Urinary bladder (tissue), 4 donors: ENCODE measurements around the gene TBC1D22A. TPM values are rescaled to one million over a fixed set of nuclear protein-coding genes. Genes with fewer than 3 reads are reported as not detected.

Source experiments
- DNase-seq: peaks from one replicate; pipeline ENCODE4 v3.0.0-alpha.2; 2015; ENCODE audit errors: extremely low spot score
- H3K27ac ChIP-seq: one replicate; pipeline ENCODE4 v1.5.1; 2013; ENCODE audit warnings: low read depth, mild to moderate bottlenecking, moderate library complexity
- H3K36me3 ChIP-seq: one replicate; pipeline ENCODE4 v1.6.1; 2013; ENCODE audit warnings: mild to moderate bottlenecking, moderate library complexity; ENCODE audit not compliant: insufficient read depth
- H3K4me1 ChIP-seq: one replicate; pipeline ENCODE4 v1.6.1; 2013; ENCODE audit warnings: mild to moderate bottlenecking, moderate library complexity; ENCODE audit not compliant: insufficient read depth
- H3K4me3 ChIP-seq: one replicate; pipeline ENCODE4 v1.5.1; 2013; ENCODE audit warnings: low read depth, low read length
- WGBS: extraction: QIAGEN DNeasy Blood & Tissue Kit; methylation state at CpG from one replicate; pipeline ENCODE4 v1.1.7; 2013; 5-methylcytosine and 5-hydroxymethylcytosine counted together
- polyA plus RNA-seq: library from polyadenylated mRNA; stranded (reverse); fragments of 200-250 nt; gene quantifications from one replicate; pipeline ENCODE4 v1.2.3, GENCODE V29; 2013
- total RNA-seq: library from RNA; depleted of rRNA; stranded (reverse); fragments of >200 nt; gene quantifications from one replicate; pipeline ENCODE4 v1.2.3, GENCODE V29; 2014
- donor health status: healthy with polysubstance abuse.
- donor health status: healthy.

The TBC1D22A gene
- total and polyA plus RNA-seq, 2 donors: 7.7 to 19.1 TPM

DNA sequence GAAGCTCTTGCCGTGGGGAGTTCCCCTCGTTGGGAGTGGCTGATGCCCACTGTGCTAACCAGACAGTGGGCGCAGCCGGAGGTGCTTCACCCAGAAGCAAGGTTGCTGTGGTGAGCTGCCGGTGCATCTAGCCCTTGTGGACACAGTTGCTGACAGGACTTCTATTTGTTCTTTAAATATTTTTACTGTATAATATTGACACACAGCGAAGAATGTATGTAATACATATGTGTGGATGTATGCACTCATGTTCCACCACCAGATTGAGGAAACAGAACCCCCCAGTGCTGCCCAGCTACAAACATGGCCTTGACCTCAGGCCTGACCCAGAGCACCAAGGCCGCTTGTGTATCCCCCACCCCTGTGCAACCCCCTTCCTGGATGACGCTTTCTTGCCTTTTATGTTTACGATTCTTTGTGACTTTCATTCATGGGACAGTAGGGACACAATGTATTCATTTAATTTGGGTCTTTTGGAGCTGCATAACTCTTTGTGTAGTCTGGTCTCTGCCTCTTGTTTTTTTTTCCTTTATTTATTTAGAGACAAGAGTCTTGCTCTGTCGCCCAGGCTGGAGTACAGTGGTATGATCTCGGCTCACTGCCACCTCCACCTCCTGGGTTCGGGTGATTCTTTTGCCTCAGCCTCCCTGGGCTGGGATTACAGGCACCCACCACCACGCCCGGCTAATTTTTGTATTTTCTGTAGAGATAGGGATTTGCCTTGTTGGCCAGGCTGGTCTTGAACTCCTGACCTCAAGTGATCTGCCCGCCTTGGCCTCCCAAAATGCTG, 132.6 kb downstream of the TBC1D22A start:
- Histone ChIP-seq H3K4me3 (no peak overlapping the region), H3K4me1 (no peaks in the 10 kb centered on the region), H3K27ac (no peak overlapping the region), H3K36me3 (no peaks in the 10 kb centered on the region)
- 94% methylated on average over 15 of the region's 15 CpGs for WGBS
- DNase-seq: no peak

GRCh38 chr22:46895753-46896152, 133.3 kb downstream of the TBC1D22A start:
- 80% methylated on average over 11 of the region's 11 CpGs for WGBS

GRCh38 chr22:46896166-46896565, 133.7 kb downstream of the TBC1D22A start:
- Histone ChIP-seq H3K4me3 (no peak overlapping the region), H3K36me3 (no peaks in the 10 kb centered on the region), H3K27ac (no peak overlapping the region), H3K4me1 (no peaks in the 10 kb centered on the region)
- DNase-seq: no peak
- 96% methylated on average over 4 of the region's 4 CpGs for whole genome bisulfite sequencing

More at GRCh38 chr22:46895753-46896152, 133.3 kb downstream of the TBC1D22A start:
- H3K36me3 ChIP-seq: no peaks in the 10 kb centered on the region
- no peak for DNase-seq
- H3K4me3 ChIP-seq: no peak overlapping the region
- H3K4me1 ChIP-seq: no peaks in the 10 kb centered on the region
- no peak overlapping the region for H3K27ac ChIP-seq

- 89% methylated on average over 13 of the region's 13 CpGs for WGBS
- Histone ChIP-seq H3K4me1 (no peaks in the 10 kb centered on the region), H3K27ac (no peak overlapping the region), H3K36me3 (no peaks in the 10 kb centered on the region), H3K4me3 (no peak overlapping the region)
- no peak for DNase-seq
Observed at GRCh38 chr22:46896568-46897245, 134.3 kb downstream of the TBC1D22A start.

GRCh38 chr22:46897246-46897623, 134.8 kb downstream of the TBC1D22A start:
- Histone ChIP-seq H3K36me3 (no peaks in the 10 kb centered on the region), H3K27ac (no peak overlapping the region), H3K4me3 (no peak overlapping the region), H3K4me1 (no peaks in the 10 kb centered on the region)
- 96% methylated on average over 4 of the region's 4 CpGs for WGBS
- no peak for DNase-seq

GRCh38 chr22:46900549-46900948, 138.1 kb downstream of the TBC1D22A start:
- 83% methylated on average over 5 of the region's 5 CpGs for WGBS
- Histone ChIP-seq H3K4me1 (no peaks in the 10 kb centered on the region), H3K27ac (no peak overlapping the region), H3K36me3 (no peaks in the 10 kb centered on the region), H3K4me3 (no peak overlapping the region)
- no peak for DNase-seq

DNA sequence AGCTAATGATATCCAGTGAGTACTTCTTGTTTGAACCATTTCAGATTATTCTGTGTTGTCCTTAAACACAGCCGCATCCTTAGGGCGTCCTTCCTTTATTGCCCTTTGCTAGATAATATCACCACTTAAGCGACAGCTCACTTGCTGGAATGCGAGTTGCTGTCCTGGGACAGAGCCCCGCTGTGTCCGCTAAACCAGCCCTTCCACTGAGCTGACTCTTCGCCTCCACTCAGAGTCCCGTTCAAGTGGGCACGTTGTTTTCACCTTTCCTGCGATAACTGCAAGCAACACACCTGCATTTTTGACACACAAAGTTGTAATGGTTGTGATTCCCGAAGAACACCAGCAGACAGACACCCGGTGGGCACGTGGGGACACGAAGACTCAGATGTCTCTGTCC, 140.0 kb downstream of the TBC1D22A start:
- Histone ChIP-seq H3K27ac (no peak overlapping the region), H3K4me1 (no peaks in the 10 kb centered on the region), H3K36me3 (no peaks in the 10 kb centered on the region), H3K4me3 (no peak overlapping the region)
- 86% methylated on average over 14 of the region's 14 CpGs for WGBS
- DNase-seq: no peak

- no peak overlapping the region for H3K27ac ChIP-seq
- H3K4me3 ChIP-seq: no peak overlapping the region
- no peaks in the 10 kb centered on the region for H3K4me1 ChIP-seq
- WGBS: 89% methylated on average over 29 of the region's 29 CpGs
- no peaks in the 10 kb centered on the region for H3K36me3 ChIP-seq
- no peak for DNase-seq
Observed at GRCh38 chr22:46902998-46903916, 140.8 kb downstream of the TBC1D22A start.

GRCh38 chr22:46905415-46905814, 143.0 kb downstream of the TBC1D22A start:
- Histone ChIP-seq H3K36me3 (no peaks in the 10 kb centered on the region), H3K4me1 (no peaks in the 10 kb centered on the region), H3K4me3 (no peak overlapping the region), H3K27ac (no peak overlapping the region)
- DNase-seq: no peak
- 96% methylated on average over 15 of the region's 15 CpGs for WGBS

DNA sequence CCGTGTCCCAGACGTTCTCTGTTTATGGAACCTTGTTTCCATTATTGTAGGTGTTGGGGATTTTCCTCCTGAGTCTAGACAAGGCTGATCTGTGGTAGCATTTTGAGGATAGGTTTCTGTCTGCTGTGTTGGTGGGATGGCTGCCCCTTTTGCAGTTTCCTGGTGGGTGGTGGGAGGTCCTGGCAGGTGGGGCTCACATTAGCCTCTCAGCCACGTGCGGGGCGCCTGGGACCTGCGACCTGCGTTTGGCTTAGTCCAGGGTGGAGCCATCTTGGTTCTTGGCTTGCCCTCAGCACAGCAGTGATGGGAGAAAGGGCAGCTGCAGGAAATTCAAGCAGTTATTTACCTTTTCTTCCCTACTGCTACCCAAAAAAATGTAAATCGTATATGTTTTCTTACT, 143.4 kb downstream of the TBC1D22A start:
- 80% methylated on average over 8 of the region's 8 CpGs for WGBS
- no peak for DNase-seq
- H3K4me3 ChIP-seq: no peak overlapping the region
- H3K36me3 ChIP-seq: no peaks in the 10 kb centered on the region
- H3K4me1 ChIP-seq: no peaks in the 10 kb centered on the region
- no peak overlapping the region for H3K27ac ChIP-seq

DNA sequence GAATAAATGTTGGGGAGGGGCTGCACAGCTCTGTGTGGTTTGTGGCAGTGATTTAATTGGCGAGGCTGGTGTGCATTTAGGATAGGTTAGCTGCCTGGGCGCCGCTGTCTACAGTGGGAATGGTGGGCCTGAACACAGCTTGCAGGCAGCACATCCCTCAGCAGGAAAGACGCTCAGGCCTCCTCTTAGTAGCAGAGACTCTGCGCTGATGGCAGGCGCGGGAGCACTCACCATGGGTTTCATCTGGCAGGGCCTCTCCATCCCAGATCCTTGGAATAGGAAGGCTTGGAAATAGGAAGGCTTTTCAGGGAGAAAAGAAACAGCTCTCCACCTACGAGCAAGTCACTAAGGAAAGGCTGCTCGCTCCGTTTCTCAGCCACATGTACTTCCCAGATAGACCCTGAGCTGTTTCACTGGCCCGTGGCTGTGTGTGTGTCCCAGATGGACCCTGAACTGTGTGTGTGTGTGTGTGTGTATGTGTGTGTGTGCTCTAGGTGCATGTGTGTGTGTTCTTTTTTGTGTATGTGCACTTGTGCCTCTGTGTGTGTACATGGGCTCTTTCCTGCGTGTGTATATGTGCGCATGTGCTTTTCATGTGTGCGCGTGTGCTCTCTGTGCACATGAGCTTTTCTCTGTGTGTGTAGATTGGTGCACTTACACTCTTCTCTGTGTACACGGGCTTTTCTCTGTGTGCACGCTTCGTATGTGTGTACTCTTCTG, 144.0 kb downstream of the TBC1D22A start:
- no peak overlapping the region for H3K27ac ChIP-seq
- no peak overlapping the region for H3K4me3 ChIP-seq
- H3K4me1 ChIP-seq: no peaks in the 10 kb centered on the region
- H3K36me3 ChIP-seq: no peaks in the 10 kb centered on the region
- WGBS: 96% methylated on average over 18 of the region's 18 CpGs
- no peak for DNase-seq

DNA sequence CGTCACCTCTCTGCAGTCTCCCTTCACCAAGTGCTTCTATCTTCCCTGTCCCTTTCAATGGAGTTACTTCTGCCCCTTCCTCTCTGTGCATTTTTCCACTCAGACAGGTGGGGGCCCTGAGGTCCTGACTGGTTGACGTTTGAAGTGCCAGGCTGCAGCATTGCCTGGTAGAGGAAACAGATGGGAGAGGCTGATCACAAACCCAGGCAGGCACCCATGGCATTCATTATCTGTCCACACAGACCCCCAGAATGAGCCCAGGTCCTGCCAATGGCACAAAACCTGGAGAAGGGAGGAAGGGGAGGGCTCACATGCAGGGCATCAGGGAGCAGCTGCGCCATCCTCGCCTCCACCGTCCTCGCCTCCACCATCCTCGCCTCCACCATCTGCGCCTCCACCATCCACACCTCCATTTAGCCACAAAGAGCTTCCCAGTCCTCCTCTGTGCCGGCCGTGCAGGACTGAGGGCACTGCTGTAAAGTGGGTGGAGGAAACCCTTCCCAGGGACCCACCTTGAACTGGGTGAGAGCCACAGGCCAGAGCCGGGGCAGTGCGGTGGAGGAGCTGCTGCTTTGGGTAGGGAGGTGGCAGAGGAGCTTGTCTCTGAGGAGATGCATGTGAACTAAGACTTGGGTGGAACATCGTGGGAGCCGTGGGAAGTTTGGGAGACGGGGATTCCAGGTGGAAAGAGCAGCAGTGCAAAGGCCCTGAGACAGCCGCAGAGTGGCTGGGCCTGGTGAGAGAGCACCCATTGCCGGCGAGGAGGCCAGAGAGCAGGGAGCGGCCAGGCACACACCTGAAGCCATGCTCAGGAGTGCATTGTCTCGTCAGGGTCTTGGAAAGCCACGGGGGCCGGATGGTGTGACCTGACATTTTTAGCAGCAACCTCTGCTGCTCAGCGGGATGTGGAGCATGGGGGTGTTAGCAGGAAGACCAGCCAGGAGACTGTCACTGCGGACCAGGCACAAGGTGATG, 145.1 kb downstream of the TBC1D22A start:
- H3K27ac ChIP-seq: no peak overlapping the region
- WGBS: 95% methylated on average over 24 of the region's 24 CpGs
- no peaks in the 10 kb centered on the region for H3K36me3 ChIP-seq
- no peaks in the 10 kb centered on the region for H3K4me1 ChIP-seq
- DNase-seq: no peak
- no peak overlapping the region for H3K4me3 ChIP-seq
